Measurements from ENCODE around the gene SPAG6.

Gene SPAG6

GRCh38 chr10:22459496-22459895, 114.2 kb downstream of the SPAG6 start:
- no peak for DNase-seq (ENCODE audit: low read depth, low spot score)

- no peak for DNase-seq (ENCODE audit: low read depth, low spot score)
These were observed 114.8 kb downstream of the SPAG6 start for GRCh38 chr10:22460101-22460500.

- no peak for DNase-seq (ENCODE audit: low read depth, low spot score)
These were observed 115.5 kb downstream of the SPAG6 start for GRCh38 chr10:22460531-22461403.

- DNase-seq (ENCODE audit: low read depth, low spot score): no peak
These were observed 116.6 kb downstream of the SPAG6 start for GRCh38 chr10:22461891-22462290.

GRCh38 chr10:22463255-22463654, 118.0 kb downstream of the SPAG6 start:
- DNase-seq (ENCODE audit: low read depth, low spot score): no peak

- DNase-seq (ENCODE audit: low read depth, low spot score): no peak
These were observed 119.8 kb downstream of the SPAG6 start for GRCh38 chr10:22464966-22465629.

- DNase-seq (ENCODE audit: low read depth, low spot score): no peak
These were observed 121.6 kb downstream of the SPAG6 start for GRCh38 chr10:22466763-22467334.

All from brain pericyte (primary cell).